Measurements from ENCODE around the gene ARHGAP8.
A peak's percentile ranks its signal among the peaks of the same experiment; 100 is the strongest.

Gene ARHGAP8

GRCh38 chr22:44752285-44753188 is at the start of gene ARHGAP8:
Gene ARHGAP8 (plus strand): TSS chr22:44752575. CDS start chr22:44786528, 33,953 bp downstream.
- no peak for DNase-seq
- in situ Hi-C loops (cut with HindIII; ENCODE audit: low pct_ligation_motif_present, low pct_unique_long_range_greater_than_20kb, low sequenced_read_pairs), result no loop called here

- no peak for DNase-seq
- in situ Hi-C loops (cut with HindIII; ENCODE audit: low pct_ligation_motif_present, low pct_unique_long_range_greater_than_20kb, low sequenced_read_pairs), result no loop called here
Observed at GRCh38 chr22:44703255-44703870, 49.0 kb upstream of the ARHGAP8 start.

- in situ Hi-C loops (cut with HindIII; ENCODE audit: low pct_ligation_motif_present, low pct_unique_long_range_greater_than_20kb, low sequenced_read_pairs), result no loop called here
- DNase-seq, result no peak
Observed at GRCh38 chr22:44704159-44705021, 48.0 kb upstream of the ARHGAP8 start.

- in situ Hi-C loops (cut with HindIII; ENCODE audit: low pct_ligation_motif_present, low pct_unique_long_range_greater_than_20kb, low sequenced_read_pairs), result no loop called here
- DNase-seq, result no peak
Observed at GRCh38 chr22:44705022-44705297, 47.4 kb upstream of the ARHGAP8 start.

DNA sequence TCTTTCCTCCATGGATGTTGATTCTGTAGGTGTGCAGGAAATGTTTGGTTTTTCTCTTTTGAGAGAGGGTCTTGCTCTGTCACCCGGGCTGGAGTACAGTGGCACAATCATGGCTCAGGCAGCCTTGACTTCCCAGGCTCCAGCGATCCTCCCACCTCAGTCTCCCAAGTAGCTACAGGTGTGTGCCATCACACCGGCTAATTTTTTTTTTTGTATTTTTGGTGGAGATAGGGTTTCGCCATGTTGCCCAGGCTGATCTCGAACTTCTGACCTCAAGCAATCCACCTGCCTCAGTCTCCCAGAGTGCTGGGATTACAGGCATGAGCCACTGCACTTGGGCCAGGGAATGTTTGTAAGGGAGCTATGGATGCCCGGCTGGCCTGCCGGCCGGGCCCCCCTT is 45.9 kb upstream of the ARHGAP8 start:
- in situ Hi-C loops (cut with HindIII; ENCODE audit: low pct_ligation_motif_present, low pct_unique_long_range_greater_than_20kb, low sequenced_read_pairs), result no loop called here
- DNase-seq, result no peak

DNA sequence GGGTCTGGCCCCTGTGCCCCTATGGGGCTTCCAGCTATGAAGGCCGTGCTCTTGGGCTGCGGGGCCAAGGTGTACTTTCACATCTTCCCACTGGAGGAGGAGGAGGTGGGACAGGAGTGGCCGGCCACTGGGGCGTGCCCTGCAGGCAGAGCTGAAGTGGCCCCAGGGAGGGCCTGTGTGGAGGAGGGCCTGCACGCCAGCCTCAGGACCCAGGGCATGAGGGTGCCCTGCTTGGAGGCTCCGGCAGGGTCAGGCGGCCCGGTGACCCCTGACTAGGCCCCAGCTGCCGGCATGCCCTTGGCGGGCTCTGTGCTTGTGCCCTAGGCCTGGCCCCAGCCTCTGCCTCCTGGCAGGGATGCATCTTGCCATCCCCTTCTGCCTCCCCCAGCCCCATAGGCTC is 45.2 kb upstream of the ARHGAP8 start:
- in situ Hi-C loops (cut with HindIII; ENCODE audit: low pct_ligation_motif_present, low pct_unique_long_range_greater_than_20kb, low sequenced_read_pairs), result no loop called here
- DNase-seq, result no peak

DNA sequence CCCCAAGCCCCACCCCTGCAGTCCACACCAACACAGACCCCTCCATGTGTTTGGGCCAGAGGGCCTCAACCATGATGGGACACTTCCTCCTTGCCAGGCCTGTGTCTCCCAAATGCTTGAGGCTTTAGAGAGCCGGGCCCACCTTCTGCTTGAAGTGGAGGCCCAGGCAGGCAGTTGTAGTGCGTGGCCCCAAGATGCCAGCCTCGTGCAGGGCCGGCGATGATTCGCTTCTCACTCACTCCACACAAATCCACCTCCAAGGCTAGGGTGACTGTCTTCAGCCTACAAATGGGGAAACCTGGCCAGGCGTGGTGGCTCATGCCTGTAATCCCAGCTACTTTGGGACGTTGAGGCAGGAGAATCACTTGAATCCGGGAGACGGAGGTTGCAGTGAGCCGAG is 44.6 kb upstream of the ARHGAP8 start:
- peak; percentile 45 for DNase-seq
- in situ Hi-C loops (cut with HindIII; ENCODE audit: low pct_ligation_motif_present, low pct_unique_long_range_greater_than_20kb, low sequenced_read_pairs), result no loop called here

- in situ Hi-C loops (cut with HindIII; ENCODE audit: low pct_ligation_motif_present, low pct_unique_long_range_greater_than_20kb, low sequenced_read_pairs), result no loop called here
- no peak for DNase-seq
Observed at GRCh38 chr22:44709881-44710392, 42.4 kb upstream of the ARHGAP8 start.

DNA sequence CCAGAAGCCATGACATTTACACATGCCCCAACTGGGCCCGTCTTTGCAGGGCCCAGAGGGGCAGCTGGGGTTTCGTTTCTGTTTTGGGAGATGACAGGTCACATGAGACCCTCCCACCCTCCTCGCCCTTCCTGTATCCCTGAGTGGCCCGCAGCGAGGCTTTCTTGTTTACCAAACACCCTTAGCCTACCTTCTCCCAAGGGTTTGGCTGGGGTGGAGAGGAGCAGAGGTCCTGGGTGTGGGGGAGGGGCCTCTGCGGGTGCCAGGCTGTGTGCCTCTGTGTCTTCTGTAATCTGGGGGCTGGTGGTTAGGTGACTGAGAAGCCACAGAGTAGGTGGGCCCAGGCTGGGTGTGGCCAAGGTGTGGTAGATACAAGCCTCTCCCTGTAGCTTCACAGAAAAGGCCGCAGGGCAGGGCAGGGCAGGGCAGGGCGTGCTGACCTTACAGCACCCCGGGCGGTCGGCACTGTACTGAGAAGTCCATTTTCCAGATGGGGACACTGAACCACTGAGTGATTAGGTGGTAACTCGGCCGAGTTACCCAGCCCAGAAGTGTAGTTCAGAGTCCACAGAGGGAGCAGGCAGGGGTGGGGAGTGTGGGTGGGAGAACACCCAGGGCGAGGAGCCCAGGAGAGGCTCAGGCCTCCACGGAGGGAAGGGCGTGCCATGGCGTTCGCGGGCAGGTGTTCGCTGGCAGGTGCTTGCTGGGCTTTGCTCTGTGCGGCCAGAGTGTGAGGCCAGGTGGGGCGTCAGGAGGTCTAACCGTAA is 41.7 kb upstream of the ARHGAP8 start:
- DNase-seq, result no peak
- in situ Hi-C loops (cut with HindIII; ENCODE audit: low pct_ligation_motif_present, low pct_unique_long_range_greater_than_20kb, low sequenced_read_pairs), result no loop called here

- DNase-seq, result no peak
Observed at GRCh38 chr22:44711241-44711560, 41.2 kb upstream of the ARHGAP8 start.

DNA sequence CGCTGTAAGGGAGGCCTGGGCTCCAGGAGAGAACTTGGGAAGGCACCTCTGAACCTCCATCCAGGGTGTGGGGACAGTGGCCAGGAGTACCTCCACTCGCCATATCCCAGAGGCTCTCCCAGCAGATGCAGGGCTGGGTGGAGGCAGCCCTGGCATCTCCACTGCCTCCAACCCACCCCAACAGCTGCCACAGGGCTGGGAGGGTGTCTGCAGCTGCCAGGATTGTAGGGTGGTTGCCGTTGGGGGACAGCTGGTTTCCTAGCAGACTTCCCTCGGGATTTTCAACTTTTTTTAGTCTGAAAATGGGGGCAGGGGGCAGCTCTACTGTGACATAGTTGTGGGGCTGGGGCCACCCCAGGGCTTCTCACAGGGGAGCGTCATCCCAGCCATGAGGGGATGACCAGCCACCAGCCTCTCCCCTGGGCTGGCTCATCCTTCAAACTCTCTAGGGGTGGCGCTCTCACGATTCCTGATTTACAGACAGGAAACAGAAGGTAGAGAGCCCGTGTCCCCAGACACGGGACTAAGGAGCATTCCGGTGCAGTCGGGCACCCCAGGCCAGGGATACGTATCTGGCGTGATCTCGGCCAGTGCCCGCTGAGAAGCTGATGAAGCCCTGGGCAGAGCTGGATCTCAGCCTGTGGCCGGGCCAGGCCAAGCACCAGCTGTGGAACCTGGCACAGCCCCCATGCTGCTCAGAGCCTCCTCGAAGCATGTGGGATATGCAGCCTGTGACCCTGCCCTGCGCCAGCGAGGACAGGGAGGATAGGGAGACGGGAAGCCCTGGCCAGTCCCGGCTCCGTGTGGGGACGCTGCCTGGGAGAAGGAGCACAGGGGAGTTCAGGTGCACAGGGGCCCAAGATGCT is 40.5 kb upstream of the ARHGAP8 start:
- no peak for DNase-seq
- in situ Hi-C loops (cut with HindIII; ENCODE audit: low pct_ligation_motif_present, low pct_unique_long_range_greater_than_20kb, low sequenced_read_pairs), result no loop called here

More at GRCh38 chr22:44711241-44711560, 41.2 kb upstream of the ARHGAP8 start:
- in situ Hi-C loops (cut with HindIII; ENCODE audit: low pct_ligation_motif_present, low pct_unique_long_range_greater_than_20kb, low sequenced_read_pairs), result no loop called here

DNA sequence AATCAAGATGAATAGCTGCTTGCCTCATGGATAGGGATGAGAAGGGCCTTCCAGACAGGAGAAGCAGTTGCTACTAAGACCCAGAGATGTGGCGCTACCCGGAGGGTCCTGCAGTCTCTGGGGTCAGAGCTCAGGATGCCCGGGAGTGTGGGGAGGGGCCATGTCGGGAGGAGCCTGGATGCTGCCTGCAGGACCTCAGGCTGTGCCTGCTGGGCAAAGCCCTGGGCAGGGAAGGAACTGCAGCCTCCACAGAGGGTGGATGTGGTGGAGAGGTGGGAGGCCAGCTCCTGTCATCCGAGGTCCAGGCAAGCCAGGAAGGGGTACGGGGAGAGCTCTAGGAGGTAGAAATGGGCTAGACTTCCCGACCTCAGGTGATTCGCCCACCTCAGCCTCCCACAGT is 39.4 kb upstream of the ARHGAP8 start:
- in situ Hi-C loops (cut with HindIII; ENCODE audit: low pct_ligation_motif_present, low pct_unique_long_range_greater_than_20kb, low sequenced_read_pairs), result no loop called here

GRCh38 chr22:44714703-44715350 is 37.5 kb upstream of the ARHGAP8 start:
- DNase-seq, result no peak
- in situ Hi-C loops (cut with HindIII; ENCODE audit: low pct_ligation_motif_present, low pct_unique_long_range_greater_than_20kb, low sequenced_read_pairs), result no loop called here

More for the DNA sequence above, 39.4 kb upstream of the ARHGAP8 start:
- DNase-seq, result no peak

GRCh38 chr22:44718418-44718817 is 34.0 kb upstream of the ARHGAP8 start:
- in situ Hi-C loops (cut with HindIII; ENCODE audit: low pct_ligation_motif_present, low pct_unique_long_range_greater_than_20kb, low sequenced_read_pairs), result no loop called here
- DNase-seq, result no peak

DNA sequence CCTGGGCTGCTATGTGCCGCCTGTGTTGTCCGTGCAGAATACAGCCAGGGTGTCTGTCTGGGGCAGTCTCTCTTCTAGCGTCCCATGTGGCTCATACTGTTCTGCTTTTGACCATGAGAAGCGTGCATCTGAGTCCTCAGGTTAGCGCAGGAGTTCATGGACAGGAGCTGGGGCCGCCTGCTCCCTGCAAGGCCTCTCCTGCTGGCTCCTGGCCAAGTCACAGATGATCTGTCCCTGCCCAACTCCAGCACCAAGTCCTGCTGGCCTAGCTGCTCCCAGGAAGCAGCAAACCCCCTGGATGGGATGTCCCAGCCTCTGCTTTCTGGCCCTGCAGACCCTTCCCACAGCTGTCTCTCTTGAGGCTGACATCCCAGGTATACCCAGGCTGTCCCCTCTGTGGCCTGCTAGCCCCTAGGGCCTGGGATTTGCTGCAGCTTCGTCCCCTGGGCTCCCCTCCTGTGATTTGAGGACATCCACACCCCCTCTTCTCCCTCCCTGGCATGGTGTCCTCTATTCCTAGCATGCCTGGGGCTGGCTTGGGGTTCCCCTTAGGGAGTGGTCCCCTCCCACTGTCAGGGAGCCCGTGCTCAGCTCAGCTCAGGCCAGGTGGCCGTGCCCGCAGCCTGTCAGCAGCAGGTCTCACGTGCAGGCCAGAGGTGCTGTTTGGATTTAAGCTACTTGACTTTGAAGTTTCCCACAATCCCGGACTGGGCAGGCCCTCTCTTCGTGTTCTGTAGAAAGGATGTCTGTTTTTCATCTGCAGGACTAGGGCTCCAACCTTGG is 32.6 kb upstream of the ARHGAP8 start:
- in situ Hi-C loops (cut with HindIII; ENCODE audit: low pct_ligation_motif_present, low pct_unique_long_range_greater_than_20kb, low sequenced_read_pairs), result no loop called here
- no peak for DNase-seq

- in situ Hi-C loops (cut with HindIII; ENCODE audit: low pct_ligation_motif_present, low pct_unique_long_range_greater_than_20kb, low sequenced_read_pairs), result no loop called here
- DNase-seq, result peak; percentile 35
Observed at GRCh38 chr22:44721213-44721612, 31.2 kb upstream of the ARHGAP8 start.
